Measurements from ENCODE around the gene CACNB2. TPM values are rescaled to one million over a fixed set of nuclear protein-coding genes. Genes with fewer than 3 reads are reported as not detected.

Gene CACNB2
- total RNA-seq, 1 experiment from 2014 or later, result 0.07 TPM

DNA sequence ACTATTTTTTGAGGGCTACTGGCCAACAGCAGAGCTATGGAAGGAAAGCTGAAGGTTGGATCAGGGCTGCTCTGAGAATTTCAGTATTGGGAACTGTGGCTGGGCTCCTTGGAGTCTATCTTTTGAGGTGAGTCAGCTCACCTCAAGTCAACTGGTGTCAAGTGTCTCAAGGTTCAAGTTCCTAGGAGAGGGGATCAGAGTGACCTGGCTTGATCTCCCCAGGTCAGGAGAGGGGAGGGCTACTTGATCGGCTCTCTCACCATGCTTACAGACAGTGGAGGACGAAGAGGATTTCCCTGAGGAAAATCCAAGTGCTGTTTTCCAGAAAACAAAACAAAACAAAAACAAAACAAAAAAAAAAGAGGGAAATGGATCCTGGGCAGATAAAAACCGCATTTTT, 132.8 kb downstream of the CACNB2 start:
- Histone ChIP-seq H3K9me3 (ENCODE audit: low read length) (no peaks in the 10 kb centered on the region), H3K9me2 (replicated peaks; ENCODE audit: low read length) (no peaks in the 10 kb centered on the region), H3K36me3 (ENCODE audit: low read depth, low read length) (no peaks in the 10 kb centered on the region), H3K4me3 (ENCODE audit: low read length) (no peak overlapping the region), H3F3A (ENCODE audit: low read length, unreplicated experiment) (no peaks in the 10 kb centered on the region), H3K4me2 (ENCODE audit: low read length) (no peak overlapping the region), H3K27me3 (ENCODE audit: low read length) (peaks cover 22% of the 10 kb centered on the region), H3K27ac (ENCODE audit: low read length) (no peak overlapping the region), H3K9ac (ENCODE audit: low read length) (no peak overlapping the region), H3K79me2 (ENCODE audit: low read length) (no peaks in the 10 kb centered on the region), H3K4me1 (ENCODE audit: insufficient read depth, low read length) (no peaks in the 10 kb centered on the region), H4K20me1 (ENCODE audit: low read length) (no peaks in the 10 kb centered on the region), H2AFZ (ENCODE audit: low read length) (no peak overlapping the region)
- ChIA-PET CTCF (no interaction called here), POLR2A (ENCODE audit: unreplicated experiment) (no interaction called here)
- DNase-seq, result no peak
- BruUV-seq (replicated peaks), result no TSS peak
- intact Hi-C loops (cut with micrococcal nuclease), result no loop called here
- ATAC-seq, result no peak
- TF ChIP-seq EZH2phosphoT487 (IDR thresholded peaks at IDR 0.05; ENCODE audit: borderline replicate concordance, low read length) (no peak), EZH2 (IDR thresholded peaks at IDR 0.05; ENCODE audit: low read length, unreplicated experiment) (no peak), CTCF (conservative IDR thresholded peaks at IDR 0.05; ENCODE audit: low read depth, low read length) (no peak)

- H3K4me2 ChIP-seq (ENCODE audit: low read length), result no peak overlapping the region
- H3K9ac ChIP-seq (ENCODE audit: low read length), result no peak overlapping the region
- no peak overlapping the region for H3K27ac ChIP-seq (ENCODE audit: low read length)
- H3K4me3 ChIP-seq (ENCODE audit: low read length), result no peak overlapping the region
- H2AFZ ChIP-seq (ENCODE audit: low read length), result no peak overlapping the region
- no peaks in the 10 kb centered on the region for H3F3A ChIP-seq (ENCODE audit: low read length, unreplicated experiment)
- no peaks in the 10 kb centered on the region for H3K79me2 ChIP-seq (ENCODE audit: low read length)
- DNase-seq (no peak), ATAC-seq (no peak)
- ChIA-PET POLR2A (ENCODE audit: unreplicated experiment) (no interaction called here), CTCF (no interaction called here)
- BruUV-seq (replicated peaks), result no TSS peak
- H3K9me3 ChIP-seq (ENCODE audit: low read length), result no peaks in the 10 kb centered on the region
- H3K9me2 ChIP-seq (replicated peaks; ENCODE audit: low read length), result no peaks in the 10 kb centered on the region
- no peaks in the 10 kb centered on the region for H3K4me1 ChIP-seq (ENCODE audit: insufficient read depth, low read length)
- H4K20me1 ChIP-seq (ENCODE audit: low read length), result no peaks in the 10 kb centered on the region
- intact Hi-C loops (cut with micrococcal nuclease), result no loop called here
- H3K36me3 ChIP-seq (ENCODE audit: low read depth, low read length), result no peaks in the 10 kb centered on the region
- no peak for TF ChIP-seq CTCF (conservative IDR thresholded peaks at IDR 0.05; ENCODE audit: low read depth, low read length)
- no peak for TF ChIP-seq EZH2 (IDR thresholded peaks at IDR 0.05; ENCODE audit: low read length, unreplicated experiment)
- no peak for TF ChIP-seq EZH2phosphoT487 (IDR thresholded peaks at IDR 0.05; ENCODE audit: borderline replicate concordance, low read length)
- H3K27me3 ChIP-seq (ENCODE audit: low read length), result peaks cover 19% of the 10 kb centered on the region
Measured at GRCh38 chr10:18278181-18278580, 138.0 kb downstream of the CACNB2 start.

DNA sequence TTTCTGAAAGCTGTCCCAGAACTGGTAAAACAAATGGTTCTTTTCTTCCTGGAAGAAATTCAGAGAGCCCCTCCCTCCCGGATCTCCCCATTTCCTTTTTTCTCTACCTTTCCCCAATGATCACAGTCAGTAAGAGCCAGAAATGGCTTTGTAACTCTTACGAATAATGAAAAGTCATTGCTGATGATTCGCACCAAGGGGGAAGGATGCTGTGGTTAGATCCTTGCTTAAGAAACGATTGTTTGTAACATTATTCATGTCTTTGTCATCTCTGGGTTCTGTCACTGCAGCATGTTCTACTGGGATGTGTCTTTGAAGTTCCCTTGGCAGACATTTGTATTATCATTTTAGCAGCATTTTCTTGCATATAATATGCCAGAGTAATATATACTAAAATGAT, 138.9 kb downstream of the CACNB2 start:
- Histone ChIP-seq H3F3A (ENCODE audit: low read length, unreplicated experiment) (no peaks in the 10 kb centered on the region), H3K27me3 (ENCODE audit: low read length) (peaks cover 10% of the 10 kb centered on the region), H2AFZ (ENCODE audit: low read length) (no peak overlapping the region), H3K9ac (ENCODE audit: low read length) (no peak overlapping the region), H3K4me2 (ENCODE audit: low read length) (no peak overlapping the region), H3K36me3 (ENCODE audit: low read depth, low read length) (no peaks in the 10 kb centered on the region), H3K27ac (ENCODE audit: low read length) (no peak overlapping the region), H4K20me1 (ENCODE audit: low read length) (no peaks in the 10 kb centered on the region), H3K9me3 (ENCODE audit: low read length) (no peaks in the 10 kb centered on the region), H3K9me2 (replicated peaks; ENCODE audit: low read length) (no peaks in the 10 kb centered on the region), H3K79me2 (ENCODE audit: low read length) (no peaks in the 10 kb centered on the region), H3K4me3 (ENCODE audit: low read length) (no peak overlapping the region), H3K4me1 (ENCODE audit: insufficient read depth, low read length) (no peaks in the 10 kb centered on the region)
- ChIA-PET CTCF (no interaction called here), POLR2A (ENCODE audit: unreplicated experiment) (no interaction called here)
- intact Hi-C loops (cut with micrococcal nuclease), result no loop called here
- DNase-seq (no peak), ATAC-seq (no peak)
- TF ChIP-seq EZH2phosphoT487 (IDR thresholded peaks at IDR 0.05; ENCODE audit: borderline replicate concordance, low read length), result no peak
- TF ChIP-seq CTCF (conservative IDR thresholded peaks at IDR 0.05; ENCODE audit: low read depth, low read length), result no peak
- TF ChIP-seq EZH2 (IDR thresholded peaks at IDR 0.05; ENCODE audit: low read length, unreplicated experiment), result no peak
- BruUV-seq (replicated peaks), result no TSS peak
